ENCODE measurements around the gene SSH2. TPM values are rescaled to one million over a fixed set of nuclear protein-coding genes. Genes with fewer than 3 reads are reported as not detected.

Gene SSH2
- total and polyA plus RNA-seq, 2 of the 13 experiments (the other 11 are each of a cell fraction or from before 2014, with no cell fraction given): 6.0 to 6.4 TPM

GRCh38 chr17:29613352-29613837, 316.6 kb downstream of the SSH2 start (continued):
- peak; percentile 54; the same call in 1 of the 2 replicates for TF ChIP-seq ELF3 (CRISPR knock-in tag; IDR thresholded peaks at IDR 0.05)
- TF ChIP-seq CHCHD3 (CRISPR knock-in tag; IDR thresholded peaks at IDR 0.05): peak; percentile 97; the same call in 1 of the 2 replicates
- no peak for TF ChIP-seq ZNF430 (CRISPR knock-in tag; IDR thresholded peaks at IDR 0.05)
- TF ChIP-seq KDM5A (IDR thresholded peaks at IDR 0.05; ENCODE audit: borderline replicate concordance, low read length): no peak
- TF ChIP-seq TP53 (CRISPR knock-in tag; conservative IDR thresholded peaks at IDR 0.05): 0 out of 2 replicates have a peak, but pooled peaks have one; percentile 12
- no peak for TF ChIP-seq TBL1XR1 (IDR thresholded peaks at IDR 0.05; ENCODE audit: borderline replicate concordance, low read length, partially characterized antibody)
- peak; percentile 61; the same call in 1 of the 2 replicates for TF ChIP-seq ZNF878 (CRISPR knock-in tag; IDR thresholded peaks at IDR 0.05)
- no peak for TF ChIP-seq NFIC (IDR thresholded peaks at IDR 0.05; ENCODE audit: low read length)
- no peak for TF ChIP-seq HNRNPL (IDR thresholded peaks at IDR 0.05; ENCODE audit: low read depth, low read length)
- TF ChIP-seq, protein P1, sequence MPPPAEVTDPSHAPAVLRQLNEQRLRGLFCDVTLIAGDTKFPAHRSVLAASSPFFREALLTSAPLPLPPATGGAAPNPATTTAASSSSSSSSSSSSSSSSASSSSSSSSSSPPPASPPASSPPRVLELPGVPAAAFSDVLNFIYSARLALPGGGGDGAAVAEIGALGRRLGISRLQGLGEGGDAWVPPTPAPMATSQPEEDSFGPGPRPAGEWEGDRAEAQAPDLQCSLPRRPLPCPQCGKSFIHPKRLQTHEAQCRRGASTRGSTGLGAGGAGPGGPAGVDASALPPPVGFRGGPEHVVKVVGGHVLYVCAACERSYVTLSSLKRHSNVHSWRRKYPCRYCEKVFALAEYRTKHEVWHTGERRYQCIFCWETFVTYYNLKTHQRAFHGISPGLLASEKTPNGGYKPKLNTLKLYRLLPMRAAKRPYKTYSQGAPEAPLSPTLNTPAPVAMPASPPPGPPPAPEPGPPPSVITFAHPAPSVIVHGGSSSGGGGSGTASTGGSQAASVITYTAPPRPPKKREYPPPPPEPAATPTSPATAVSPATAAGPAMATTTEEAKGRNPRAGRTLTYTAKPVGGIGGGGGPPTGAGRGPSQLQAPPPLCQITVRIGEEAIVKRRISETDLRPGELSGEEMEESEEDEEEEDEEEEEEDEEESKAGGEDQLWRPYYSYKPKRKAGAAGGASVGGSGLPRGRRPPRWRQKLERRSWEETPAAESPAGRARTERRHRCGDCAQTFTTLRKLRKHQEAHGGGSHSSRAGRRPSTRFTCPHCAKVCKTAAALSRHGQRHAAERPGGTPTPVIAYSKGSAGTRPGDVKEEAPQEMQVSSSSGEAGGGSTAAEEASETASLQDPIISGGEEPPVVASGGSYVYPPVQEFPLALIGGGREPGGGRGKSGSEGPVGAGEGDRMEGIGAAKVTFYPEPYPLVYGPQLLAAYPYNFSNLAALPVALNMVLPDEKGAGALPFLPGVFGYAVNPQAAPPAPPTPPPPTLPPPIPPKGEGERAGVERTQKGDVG (CRISPR knock-in tag; IDR thresholded peaks at IDR 0.05; ENCODE audit: borderline replicate concordance): no peak
- TF ChIP-seq, protein P2, sequence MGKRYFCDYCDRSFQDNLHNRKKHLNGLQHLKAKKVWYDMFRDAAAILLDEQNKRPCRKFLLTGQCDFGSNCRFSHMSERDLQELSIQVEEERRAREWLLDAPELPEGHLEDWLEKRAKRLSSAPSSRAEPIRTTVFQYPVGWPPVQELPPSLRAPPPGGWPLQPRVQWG (CRISPR knock-in tag; IDR thresholded peaks at IDR 0.05; ENCODE audit: borderline replicate concordance, low read depth): no peak
- TF ChIP-seq CEBPB (IDR thresholded peaks at IDR 0.05; ENCODE audit: borderline replicate concordance, low read depth, low read length): no peak
- 0 out of 2 replicates have a peak, but pooled peaks have one; percentile 27 for TF ChIP-seq MAF1 (CRISPR knock-in tag; IDR thresholded peaks at IDR 0.05; ENCODE audit: borderline replicate concordance)
- TF ChIP-seq RBFOX2 (IDR thresholded peaks at IDR 0.05; ENCODE audit: low read depth, low read length): peak; percentile 60; the same call in 1 of the 2 replicates
- no peak for TF ChIP-seq ZNF354B (CRISPR knock-in tag; IDR thresholded peaks at IDR 0.05)
- no peak for TF ChIP-seq SNAI1 (CRISPR knock-in tag; IDR thresholded peaks at IDR 0.05; ENCODE audit: borderline replicate concordance)
- TF ChIP-seq MEIS2 (CRISPR knock-in tag; IDR thresholded peaks at IDR 0.05): no peak
- TF ChIP-seq ZNF180 (CRISPR knock-in tag; IDR thresholded peaks at IDR 0.05; ENCODE audit: borderline replicate concordance, low read depth): no peak
- no peak for TF ChIP-seq SMAD3 (CRISPR knock-in tag; IDR thresholded peaks at IDR 0.05)
- no peak for TF ChIP-seq ETS1 (CRISPR knock-in tag; IDR thresholded peaks at IDR 0.05)
- no peak for TF ChIP-seq NCOA1 (CRISPR knock-in tag; IDR thresholded peaks at IDR 0.05)
- no peak for TF ChIP-seq SNRNP70 (IDR thresholded peaks at IDR 0.05; ENCODE audit: low read depth, low read length)
- peak; percentile 67 for TF ChIP-seq TEAD3 (CRISPR knock-in tag; optimal IDR thresholded peaks at IDR 0.05; ENCODE audit: borderline replicate concordance)

Measured in HepG2 (cell line).